Measurements from ENCODE around the gene NNAT.
"Not testable (repeated sequence)": the region's sequence is repeated elsewhere in the genome, so short reads cannot be mapped to it uniquely, and the experiment has no call there.

Gene NNAT

GRCh38 chr20:37540001-37540400 is 19.0 kb downstream of the NNAT start:
- DNase-seq (ENCODE audit: low read depth in 1 of 2, low spot score in 1 of 2): no peak

- not testable (repeated sequence) for DNase-seq (ENCODE audit: low read depth in 1 of 2, low spot score in 1 of 2)
Measured at GRCh38 chr20:37540838-37541237, 19.8 kb downstream of the NNAT start.

- no peak for DNase-seq (ENCODE audit: low read depth in 1 of 2, low spot score in 1 of 2)
Measured at GRCh38 chr20:37541326-37541725, 20.3 kb downstream of the NNAT start.

GRCh38 chr20:37542281-37542680 is 21.2 kb downstream of the NNAT start:
- no peak for DNase-seq (ENCODE audit: low read depth in 1 of 2, low spot score in 1 of 2)

GRCh38 chr20:37543828-37544227 is 22.8 kb downstream of the NNAT start:
- DNase-seq (ENCODE audit: low read depth in 1 of 2, low spot score in 1 of 2): no peak

- no peak for DNase-seq (ENCODE audit: low read depth in 1 of 2, low spot score in 1 of 2)
Measured at GRCh38 chr20:37544386-37544785, 23.3 kb downstream of the NNAT start.

- DNase-seq (ENCODE audit: low read depth in 1 of 2, low spot score in 1 of 2): no peak
Measured at GRCh38 chr20:37545516-37545915, 24.5 kb downstream of the NNAT start.

- DNase-seq (ENCODE audit: low read depth in 1 of 2, low spot score in 1 of 2): no peak
Measured at GRCh38 chr20:37547912-37548311, 26.9 kb downstream of the NNAT start.

- DNase-seq (ENCODE audit: low read depth in 1 of 2, low spot score in 1 of 2): not testable (repeated sequence)
Measured at GRCh38 chr20:37550101-37550920, 29.3 kb downstream of the NNAT start.

- DNase-seq (ENCODE audit: low read depth in 1 of 2, low spot score in 1 of 2): not testable (repeated sequence)
Measured at GRCh38 chr20:37551660-37552059, 30.6 kb downstream of the NNAT start.

GRCh38 chr20:37552415-37552814 is 31.4 kb downstream of the NNAT start:
- no peak for DNase-seq (ENCODE audit: low read depth in 1 of 2, low spot score in 1 of 2)

- not testable (repeated sequence) for DNase-seq (ENCODE audit: low read depth in 1 of 2, low spot score in 1 of 2)
Measured at GRCh38 chr20:37554721-37555298, 33.8 kb downstream of the NNAT start.

GRCh38 chr20:37556538-37556937 is 35.5 kb downstream of the NNAT start:
- DNase-seq (ENCODE audit: low read depth in 1 of 2, low spot score in 1 of 2): no peak

- no peak for DNase-seq (ENCODE audit: low read depth in 1 of 2, low spot score in 1 of 2)
Measured at GRCh38 chr20:37558306-37558705, 37.3 kb downstream of the NNAT start.

- no peak for DNase-seq (ENCODE audit: low read depth in 1 of 2, low spot score in 1 of 2)
Measured at GRCh38 chr20:37558779-37559178, 37.7 kb downstream of the NNAT start.

- no peak for DNase-seq (ENCODE audit: low read depth in 1 of 2, low spot score in 1 of 2)
Measured at GRCh38 chr20:37559312-37560027, 38.4 kb downstream of the NNAT start.

- DNase-seq (ENCODE audit: low read depth in 1 of 2, low spot score in 1 of 2): no peak
Measured at GRCh38 chr20:37560629-37561028, 39.6 kb downstream of the NNAT start.

GRCh38 chr20:37562695-37563480 is 41.8 kb downstream of the NNAT start:
- no peak for DNase-seq (ENCODE audit: low read depth in 1 of 2, low spot score in 1 of 2)

- no peak for DNase-seq (ENCODE audit: low read depth in 1 of 2, low spot score in 1 of 2)
Measured at GRCh38 chr20:37564016-37564387, 43.0 kb downstream of the NNAT start.

GRCh38 chr20:37564388-37565133 is 43.5 kb downstream of the NNAT start:
- DNase-seq (ENCODE audit: low read depth in 1 of 2, low spot score in 1 of 2): peak in 1 of 2 donors; percentile 10
